Stimulated activated CD4-positive, alpha-beta T cell treated with anti-CD3 and anti-CD28 coated beads, TNF-alpha, amount 100 ng/mL, for 4 hours (primary cell): ENCODE measurements around the gene PYGB.

Experiments used
- DNase-seq, 3 experiments: peaks; one replicate each; pipeline ENCODE4 v3.0.0-alpha.2; 2020; ENCODE audit warnings: low read depth in 3 of 3

The PYGB gene

DNA sequence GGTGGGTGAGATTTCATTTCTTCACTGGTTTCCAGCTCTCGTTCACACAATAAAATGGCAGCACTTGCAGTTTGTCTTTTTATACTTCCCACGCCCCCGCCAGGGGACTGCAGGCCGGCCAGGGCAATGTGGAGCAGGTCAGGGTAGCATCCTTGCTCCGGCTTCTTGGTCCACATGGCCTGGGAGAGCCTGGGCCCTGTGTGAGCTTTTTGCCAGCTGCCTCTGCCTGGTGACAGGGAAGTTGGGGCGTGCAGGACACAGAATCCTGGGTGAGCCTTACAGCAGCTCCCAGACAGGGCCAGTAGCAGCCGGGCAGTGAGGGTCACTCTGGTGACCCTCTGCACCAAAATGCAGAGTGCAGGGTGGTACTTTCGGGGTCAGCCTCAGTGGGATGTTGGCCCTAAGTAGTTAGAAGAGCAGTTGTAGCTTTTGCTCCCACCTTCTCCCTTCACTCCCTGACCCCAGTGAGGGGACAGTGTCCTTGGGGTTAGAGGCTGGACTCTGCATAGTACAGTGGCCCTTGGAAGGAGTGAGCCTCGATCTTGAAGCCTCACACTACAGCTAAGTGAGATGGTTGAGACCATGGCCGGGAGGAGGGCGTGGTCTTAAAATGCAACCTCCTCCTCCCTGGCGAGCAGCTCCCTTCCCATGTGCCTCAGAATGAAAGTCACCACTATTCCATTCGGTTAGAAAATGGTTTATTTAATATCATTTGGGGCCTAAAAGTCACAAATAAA, 23.8 kb downstream of the PYGB start:
- no peak for DNase-seq

DNA sequence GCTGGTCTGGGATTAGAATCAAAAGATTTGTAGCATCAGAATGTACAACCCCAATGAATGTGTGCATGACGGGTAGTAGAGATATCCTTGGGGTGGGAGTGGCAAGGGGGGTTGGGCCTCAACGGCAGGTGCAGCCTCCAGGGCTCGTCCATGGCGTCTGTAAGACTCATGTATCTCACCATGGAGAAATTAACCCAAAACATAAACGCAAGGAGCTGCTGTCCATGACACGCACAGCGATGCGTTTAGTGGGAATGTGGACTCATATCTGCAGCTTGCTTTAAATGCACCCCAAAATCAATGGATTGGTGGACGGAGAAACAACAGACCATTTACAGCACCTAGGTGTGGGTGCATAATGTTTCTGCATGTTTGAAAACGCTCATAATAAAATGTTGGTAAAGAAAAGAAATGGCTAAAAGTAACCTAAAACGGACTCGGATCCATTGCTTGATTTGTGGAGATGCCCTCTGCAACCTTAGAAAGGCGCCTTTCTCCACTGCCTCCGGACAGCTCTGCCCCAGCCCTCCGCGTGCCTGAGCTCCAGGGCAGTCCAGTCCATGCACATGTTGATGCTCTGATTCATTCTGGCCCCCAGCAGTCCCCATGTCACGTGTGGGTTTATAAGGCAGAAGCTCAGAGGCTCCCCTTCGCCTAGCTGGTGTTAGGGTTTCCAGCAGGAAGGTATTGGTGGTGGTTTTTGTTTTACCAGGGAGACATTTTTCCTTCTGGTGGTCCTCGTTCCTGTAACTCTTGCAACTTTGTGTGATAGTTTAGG, 24.5 kb downstream of the PYGB start:
- no peak for DNase-seq

DNA sequence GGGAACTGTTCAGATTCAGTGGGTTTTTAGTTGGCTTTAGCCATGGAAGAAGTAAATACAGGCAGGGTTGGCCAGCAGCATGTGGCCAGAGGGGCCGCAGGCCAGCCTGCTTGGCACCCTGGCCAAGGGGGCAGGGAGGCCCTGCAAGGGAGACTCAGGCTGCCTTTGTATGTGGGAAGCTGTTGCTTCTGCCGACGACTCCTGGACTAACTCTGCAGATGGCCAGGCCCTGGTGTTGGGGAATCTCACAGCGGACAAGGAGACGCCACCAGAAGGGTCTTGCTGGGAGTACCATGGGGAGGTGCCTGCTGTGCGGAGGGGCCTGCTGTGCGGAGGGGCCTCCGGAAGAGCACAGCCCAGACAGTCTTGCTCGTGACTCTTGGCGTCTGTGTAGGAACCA, 25.2 kb downstream of the PYGB start:
- DNase-seq, result no peak

DNA sequence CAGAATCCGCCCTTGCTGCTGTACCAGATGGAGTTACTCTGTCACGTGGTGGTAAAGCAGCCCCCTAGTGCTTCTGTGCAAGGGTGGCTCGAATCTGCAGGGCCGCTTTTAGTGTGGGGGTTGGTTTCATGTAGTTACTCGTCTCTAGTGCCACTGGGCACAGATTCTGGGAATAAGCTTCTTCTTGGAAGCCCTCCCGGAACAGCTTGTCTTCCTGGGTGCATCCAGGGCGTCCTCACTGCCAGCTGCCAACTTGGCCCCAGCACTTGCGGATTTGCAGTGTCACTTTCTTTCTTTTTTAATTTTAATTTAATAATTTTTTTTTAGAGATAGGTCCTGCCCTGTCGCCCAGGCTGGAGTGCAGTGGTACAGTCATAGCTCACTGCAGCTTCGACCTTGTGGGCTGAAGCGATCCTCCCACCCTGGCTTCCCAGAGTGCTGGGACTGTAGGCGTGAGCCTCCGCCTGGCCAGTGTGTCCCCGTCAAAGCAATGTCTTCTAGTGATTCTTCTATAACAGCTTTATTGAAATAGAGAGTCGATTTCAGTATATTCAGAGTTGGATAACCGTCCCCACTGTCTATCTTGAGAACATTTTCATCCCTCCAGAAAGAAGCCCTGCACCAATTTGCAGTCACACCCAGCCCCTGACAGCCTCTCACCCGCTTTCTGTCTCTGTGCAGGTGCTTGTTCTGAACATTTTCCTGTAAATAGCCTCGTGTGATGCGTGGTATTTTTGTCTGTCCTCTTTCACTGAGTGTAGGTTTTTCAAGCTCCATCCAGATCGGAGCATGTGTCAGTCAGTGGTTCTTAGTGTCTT, 25.9 kb downstream of the PYGB start:
- DNase-seq, result no peak

DNA sequence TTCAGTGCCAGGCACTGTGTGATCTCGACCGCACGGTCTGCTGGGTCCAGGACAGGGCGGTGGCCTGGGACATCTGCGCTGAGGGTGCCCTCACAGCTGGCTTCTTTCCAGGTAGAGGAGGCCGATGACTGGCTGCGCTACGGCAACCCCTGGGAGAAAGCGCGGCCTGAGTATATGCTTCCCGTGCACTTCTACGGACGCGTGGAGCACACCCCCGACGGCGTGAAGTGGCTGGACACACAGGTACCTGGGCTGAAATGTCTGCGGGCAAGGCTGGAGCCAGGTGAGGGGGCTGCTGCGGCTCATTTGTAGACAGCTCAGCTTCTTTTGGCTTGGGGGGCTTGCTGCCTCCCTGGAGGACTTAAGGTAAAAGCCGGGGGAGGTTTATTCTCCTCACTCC, 26.6 kb downstream of the PYGB start:
- no peak for DNase-seq

DNA sequence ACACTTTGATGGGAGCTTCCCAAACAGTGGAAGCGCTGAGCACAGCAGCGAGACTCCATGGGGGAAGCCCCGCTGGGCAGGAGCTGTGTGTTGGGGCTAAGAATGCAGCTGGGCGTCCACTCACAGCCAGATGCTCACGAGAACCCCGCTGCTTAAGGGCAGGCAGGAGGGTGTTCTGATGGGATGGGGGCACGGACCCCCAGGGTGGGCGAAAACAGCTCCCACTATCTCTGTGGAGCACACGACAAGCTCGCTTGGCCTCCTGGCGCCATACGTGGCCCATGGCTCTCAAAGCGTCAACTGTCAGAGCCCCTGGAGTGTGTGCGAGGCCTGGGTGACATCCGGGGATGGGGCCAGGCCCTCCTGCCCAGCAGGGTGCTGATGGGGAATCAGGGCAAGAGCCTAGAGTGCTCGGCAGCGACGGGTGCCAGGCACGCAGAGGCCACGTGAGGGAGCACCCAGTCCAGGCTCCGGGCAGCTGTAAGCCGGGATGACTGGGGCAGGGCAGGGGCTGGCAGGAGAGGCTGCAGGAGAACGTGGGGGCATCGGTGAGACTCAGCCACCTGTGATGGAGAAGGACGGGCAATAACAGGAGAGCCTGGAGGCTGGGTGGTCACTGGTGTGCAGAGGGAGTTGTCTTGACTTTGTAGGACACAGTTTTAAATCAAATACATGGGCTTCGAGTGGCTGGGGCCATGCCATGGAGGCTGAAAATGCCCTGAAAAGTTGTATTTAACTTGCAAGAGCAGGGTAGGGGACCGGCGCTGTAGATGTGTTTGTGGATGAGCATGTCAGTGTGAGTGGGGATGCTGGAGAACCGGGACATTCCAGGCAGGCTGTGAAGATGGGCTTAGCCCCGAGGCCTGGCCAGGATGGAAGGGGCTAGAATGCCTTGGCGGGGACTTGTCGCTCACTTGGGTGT, 27.3 kb downstream of the PYGB start:
- DNase-seq, result no peak

DNA sequence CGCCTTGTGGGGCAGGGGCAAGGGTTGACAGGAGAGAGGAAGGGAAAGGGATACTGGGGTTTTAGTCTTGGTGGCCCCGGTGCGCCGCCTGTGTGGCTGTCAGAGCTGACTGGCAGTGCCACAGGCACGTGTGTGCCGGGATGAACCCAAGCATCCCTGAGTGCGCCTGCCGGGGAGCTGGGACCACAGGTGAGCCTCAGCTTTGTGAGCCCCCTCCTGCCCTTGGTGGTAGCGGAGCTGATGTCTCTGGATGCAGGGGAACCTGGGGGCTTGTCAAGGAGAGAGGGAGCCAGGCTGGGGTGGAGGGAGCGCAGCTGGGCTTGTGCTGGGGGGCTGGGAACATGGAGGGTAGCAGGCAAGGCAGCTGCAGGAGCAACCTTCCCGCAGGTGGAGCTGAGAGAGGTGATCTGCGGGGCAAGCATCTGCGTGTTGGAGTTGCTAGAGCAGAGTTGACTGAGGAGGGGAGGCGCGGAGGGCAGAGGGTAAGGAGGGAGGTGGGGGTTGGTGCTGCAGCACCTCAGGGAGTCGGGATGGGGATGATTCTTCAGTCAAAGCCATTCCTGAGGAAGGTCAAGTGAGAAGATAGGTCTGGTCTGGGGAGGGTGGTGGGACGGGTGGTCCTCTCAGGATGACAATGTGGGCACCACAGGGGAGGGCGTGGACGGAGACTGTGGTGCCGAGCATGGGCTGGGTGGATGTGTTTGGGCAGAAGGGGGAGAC, 28.1 kb downstream of the PYGB start:
- no peak for DNase-seq

DNA sequence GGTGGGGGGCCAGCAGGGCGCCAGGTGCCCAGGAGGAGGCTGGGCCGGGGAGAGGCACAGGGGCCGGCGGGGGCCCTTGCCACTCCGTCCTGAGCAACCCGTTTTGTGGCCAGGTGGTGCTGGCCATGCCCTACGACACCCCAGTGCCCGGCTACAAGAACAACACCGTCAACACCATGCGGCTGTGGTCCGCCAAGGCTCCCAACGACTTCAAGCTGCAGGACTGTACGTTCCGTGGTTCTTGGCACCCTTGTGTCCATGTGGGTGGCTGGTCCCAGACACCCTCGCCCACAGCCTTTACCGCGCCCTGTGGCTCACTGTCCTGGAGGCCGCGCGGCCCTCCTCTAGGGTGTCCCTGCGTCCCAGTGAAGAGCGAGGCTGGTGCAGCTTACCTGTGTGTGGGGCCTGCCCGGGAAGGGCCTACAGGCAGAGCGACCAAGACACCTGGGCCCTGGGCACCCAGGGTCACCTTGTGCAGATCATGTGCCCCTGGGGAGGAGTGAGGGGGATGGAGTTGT, 28.7 kb downstream of the PYGB start:
- no peak for DNase-seq

DNA sequence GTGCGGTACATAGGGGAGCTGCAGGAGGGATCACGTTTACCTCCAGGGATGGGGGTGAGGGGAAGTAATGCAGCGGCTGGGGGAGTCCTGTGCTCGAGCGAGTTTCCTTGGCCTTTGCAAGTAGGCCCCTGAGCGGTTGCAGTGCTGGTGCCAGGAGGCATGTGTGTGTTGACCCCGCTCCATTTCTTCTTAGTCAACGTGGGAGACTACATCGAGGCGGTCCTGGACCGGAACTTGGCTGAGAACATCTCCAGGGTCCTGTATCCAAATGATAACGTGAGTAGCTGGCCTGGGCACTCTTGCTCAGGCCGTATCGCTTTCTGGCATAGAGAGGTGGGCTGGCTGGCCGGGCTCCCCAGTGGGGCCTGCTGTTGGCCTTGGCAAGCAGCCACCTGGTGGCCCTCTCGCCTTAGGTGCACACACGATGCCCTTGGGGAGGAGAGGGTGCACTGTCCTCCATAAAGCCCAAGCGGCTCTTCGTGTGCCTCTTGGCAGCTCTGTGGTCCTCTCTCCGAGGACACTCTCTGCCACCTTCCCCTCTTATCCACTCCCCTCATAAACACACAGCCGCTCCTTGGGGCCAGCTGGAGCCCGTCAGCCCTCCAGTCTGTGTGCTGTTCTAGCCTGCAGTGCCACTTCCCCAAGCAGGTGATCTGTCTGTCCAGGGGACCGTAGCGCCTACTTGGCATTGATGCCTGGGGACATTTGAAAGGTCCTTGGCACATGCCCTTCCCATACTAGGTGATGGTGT, 29.3 kb downstream of the PYGB start:
- no peak for DNase-seq

DNA sequence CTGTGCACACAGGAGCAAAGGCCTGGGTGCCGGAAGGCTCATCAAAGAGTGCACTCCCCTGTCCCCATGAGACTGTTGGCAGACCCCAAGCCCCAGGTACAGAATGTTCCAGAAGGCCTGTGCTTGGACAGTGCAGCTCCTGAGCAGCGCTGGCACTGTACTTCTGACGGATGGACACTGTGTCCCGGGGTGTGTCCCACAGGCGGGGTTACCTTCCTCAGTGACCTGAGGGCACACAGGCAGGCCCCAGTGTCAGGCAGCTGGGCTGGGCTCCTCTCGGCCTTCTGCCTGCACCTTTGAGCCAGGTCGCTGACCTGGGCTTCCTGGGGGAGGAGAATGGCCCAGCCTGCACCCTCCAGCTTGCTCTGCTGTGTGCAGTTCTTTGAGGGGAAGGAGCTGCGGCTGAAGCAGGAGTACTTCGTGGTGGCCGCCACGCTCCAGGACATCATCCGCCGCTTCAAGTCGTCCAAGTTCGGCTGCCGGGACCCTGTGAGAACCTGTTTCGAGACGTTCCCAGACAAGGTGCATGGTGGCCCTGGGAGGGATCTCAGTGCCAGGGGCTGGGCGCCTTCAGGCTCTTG, 30.1 kb downstream of the PYGB start:
- no peak for DNase-seq

DNA sequence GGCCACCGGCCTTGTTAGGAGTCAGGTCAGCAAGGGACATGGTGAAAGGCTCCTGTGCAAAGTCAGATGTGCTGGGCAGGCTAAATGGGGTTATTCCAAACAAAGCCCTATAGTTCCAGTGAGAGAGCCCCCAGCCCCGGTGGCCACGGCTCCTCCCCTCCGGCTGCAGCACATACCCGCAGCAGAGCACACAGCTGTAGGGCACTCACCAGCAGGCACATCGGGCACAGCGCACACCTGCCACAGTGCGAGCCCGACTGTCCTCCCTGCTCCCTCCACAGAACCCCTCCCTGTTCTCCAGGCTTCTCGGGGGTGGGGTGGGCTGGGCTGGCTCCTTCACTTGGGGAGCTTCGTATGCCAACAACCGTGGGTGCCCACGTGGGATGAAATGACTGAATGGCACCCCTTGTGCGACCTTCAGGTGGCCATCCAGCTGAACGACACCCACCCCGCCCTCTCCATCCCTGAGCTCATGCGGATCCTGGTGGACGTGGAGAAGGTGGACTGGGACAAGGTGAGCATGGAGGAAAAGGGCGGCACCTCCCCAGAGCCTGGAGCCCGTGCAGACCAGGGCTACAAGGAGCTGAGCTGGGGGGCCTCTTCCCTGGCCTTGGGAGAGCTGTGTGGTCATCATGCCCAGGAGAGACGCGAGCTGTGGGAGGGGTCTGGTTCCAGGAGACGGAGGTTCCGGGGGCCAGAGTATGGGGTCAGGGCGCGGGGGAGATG, 30.9 kb downstream of the PYGB start:
- no peak for DNase-seq

DNA sequence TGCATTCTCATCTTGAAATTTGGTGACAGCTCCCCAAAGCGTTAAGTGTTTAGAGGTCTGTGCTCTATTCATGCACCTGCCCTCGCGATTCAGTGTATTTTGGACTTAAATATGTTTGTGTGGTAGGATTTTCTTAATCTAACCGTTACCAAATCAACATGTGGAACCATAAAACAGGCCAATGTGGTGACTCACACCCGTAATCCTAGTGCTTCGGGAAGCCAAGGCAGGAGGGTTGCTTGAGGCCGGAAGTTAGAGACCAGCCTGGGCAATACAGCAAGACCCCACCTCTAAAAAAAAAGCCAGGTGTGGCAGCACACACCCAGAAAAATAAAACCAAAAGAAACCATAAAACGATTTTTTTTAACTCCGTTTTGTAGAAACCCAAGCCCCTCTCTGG, 31.5 kb downstream of the PYGB start:
- DNase-seq, result no peak

DNA sequence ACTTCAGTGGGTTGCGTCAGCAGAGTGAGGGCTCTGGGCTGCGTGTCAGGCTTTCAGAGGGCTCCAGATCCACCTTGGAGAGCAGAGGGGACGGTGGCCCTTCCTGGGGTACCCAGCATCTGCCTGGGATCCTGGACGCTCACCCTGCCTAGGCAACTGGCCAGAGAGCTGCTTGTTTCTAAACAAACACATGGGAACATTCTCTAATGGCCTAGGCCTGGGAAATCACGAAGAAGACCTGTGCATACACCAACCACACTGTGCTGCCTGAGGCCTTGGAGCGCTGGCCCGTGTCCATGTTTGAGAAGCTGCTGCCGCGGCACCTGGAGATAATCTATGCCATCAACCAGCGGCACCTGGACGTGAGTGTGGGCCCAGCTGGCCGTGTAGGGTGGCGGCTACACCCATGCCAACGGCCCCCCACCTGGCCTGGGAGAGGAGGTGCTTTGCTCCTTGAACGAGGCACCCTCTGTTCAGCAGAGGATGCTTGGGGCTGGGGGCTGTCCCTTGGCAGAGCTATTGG, 32.2 kb downstream of the PYGB start:
- no peak for DNase-seq

DNA sequence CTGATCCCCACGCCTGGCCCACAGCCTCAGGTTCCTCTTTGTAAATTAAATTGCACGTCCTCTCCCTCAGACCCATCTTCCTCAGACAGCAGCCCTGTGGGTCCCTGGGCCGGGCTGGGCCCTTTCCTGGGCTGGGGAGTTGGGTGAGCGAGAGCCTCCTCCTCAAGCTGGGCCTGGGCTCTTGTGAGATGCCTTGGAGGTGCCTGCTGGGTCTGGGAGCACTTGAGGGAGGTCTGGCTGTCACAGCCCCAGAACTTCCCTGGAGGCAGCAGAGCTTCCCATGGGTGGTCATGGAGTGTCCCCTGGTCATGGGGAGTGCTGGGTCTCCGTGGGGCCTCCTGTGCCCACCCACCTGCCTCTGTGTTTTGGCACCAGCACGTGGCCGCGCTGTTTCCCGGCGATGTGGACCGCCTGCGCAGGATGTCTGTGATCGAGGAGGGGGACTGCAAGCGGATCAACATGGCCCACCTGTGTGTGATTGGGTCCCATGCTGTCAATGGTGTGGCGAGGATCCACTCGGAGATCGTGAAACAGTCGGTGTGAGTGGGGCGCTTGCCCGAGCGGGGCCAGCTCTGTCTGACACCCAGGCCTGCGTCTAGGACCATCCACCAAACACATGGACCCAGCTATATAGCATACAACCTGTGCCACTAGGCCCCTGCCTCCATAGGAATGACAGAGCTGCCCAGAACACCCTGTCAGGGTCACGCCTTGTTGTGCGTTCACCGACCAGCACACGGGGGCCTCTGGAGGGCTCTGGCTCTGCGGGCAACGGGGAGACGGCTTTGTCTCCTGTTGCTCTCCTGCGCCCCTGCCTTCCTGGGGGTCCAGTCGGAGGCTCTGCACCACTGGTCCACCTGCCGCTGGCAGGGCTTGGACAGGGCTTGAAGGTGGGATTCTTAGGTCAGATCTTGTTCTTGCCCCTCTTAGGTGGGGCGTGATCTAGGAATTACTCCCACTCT, 33.0 kb downstream of the PYGB start:
- DNase-seq, result no peak

DNA sequence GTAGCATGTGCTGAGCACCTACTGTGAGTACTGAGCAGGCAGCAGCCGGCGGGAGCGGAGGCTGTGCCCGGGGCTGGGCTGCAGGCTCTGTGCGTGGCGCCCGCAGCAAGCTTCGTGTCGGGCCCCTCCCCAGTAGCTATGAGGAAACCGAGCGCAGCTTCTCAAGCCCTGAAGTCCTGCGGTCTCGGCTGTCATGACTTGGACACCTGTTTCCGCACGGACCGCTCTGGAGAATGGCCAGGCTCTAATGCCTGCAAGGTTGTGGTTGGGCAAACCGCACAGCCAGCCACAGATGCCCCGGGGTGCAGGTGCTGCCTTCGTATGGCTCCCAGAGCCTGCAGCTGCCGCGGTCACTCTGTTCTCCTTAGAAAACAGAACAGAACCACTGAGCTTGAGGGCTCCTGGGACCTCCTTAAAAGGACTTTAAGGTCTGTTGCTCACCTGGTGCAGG, 33.7 kb downstream of the PYGB start:
- no peak for DNase-seq

DNA sequence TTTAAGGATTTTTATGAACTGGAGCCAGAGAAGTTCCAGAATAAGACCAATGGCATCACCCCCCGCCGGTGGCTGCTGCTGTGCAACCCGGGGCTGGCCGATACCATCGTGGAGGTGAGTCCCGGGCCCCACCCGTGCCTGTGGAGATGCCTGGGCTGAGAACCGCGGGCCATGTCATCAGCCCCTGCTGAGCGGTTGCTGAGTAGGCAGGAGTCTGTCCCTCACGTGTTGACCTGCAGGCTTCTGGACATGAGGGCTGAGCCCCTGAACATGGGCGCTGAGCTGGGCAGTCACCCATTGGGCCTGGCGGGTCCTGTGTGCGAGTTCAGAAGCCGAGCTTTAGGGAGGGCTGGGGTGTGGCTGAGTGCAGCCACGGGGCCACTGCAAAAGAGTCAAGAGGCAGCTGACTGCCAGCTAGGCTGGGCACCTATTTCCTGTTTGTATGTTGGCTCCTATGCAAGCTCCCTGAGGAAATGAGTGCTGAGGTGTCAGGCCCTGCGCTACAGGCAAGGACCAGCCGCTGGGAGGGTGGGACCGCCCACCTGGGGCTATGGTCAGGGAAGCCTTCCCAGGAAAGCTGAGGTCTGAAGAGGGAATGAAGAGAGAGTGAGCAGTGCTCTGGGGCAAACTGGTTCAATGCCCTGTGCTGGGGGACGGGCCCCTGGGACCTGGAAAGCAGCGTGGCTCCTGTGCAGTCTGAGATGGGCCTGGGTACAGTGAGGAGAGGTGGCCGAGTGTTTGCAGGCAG, 34.3 kb downstream of the PYGB start:
- no peak for DNase-seq

DNA sequence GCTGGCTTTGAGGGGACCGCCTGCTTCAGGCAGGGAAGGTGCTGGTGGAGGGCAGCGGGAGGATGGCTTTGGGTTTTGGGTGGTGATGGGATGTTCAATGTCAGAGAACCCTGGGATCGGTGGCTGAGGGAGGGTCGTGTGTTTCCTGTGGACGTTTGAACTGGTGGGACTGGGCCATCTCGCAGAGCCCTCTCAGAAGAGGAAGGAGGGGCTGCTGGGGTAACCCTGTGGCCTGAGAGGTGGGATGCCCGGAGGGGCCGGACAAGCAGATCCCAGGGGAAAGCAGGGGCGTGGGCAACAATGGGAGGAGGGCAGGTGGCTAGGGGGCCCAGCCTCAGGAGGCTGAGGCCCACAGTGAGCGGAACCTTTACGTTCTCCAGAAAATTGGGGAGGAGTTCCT, 34.9 kb downstream of the PYGB start:
- no peak for DNase-seq
